Esophagus muscularis mucosa (tissue), 2 donors: ENCODE data around the gene PNCK.

Experiments used
- EP300 ChIP-seq: sonication (generic); formaldehyde crosslinking; IDR thresholded peaks from one replicate; pipeline ENCODE4 v1.6.1; 2017; ENCODE audit warnings: antibody characterized with exemption
- POLR2A ChIP-seq: fragments of 450-650 bp; IDR thresholded peaks from one replicate; pipeline ENCODE4 v1.6.1; 2017; ENCODE audit warnings: antibody characterized with exemption, moderate library complexity, mild to moderate bottlenecking, low read depth

- TF ChIP-seq POLR2A: no peak
- TF ChIP-seq EP300: no peak
Observed at GRCh38 chrX:153620576-153620975, 53.0 kb downstream of the PNCK start.
